HG03139 (cell line): ENCODE measurements around the gene MOV10L1.

Source experiments
- ATAC-seq: cut with Tn5 transposase; IDR thresholded peaks from one replicate; pipeline ENCODE4 v1.9.1; 2021; ENCODE audit not compliant: unreplicated experiment

Gene MOV10L1

DNA sequence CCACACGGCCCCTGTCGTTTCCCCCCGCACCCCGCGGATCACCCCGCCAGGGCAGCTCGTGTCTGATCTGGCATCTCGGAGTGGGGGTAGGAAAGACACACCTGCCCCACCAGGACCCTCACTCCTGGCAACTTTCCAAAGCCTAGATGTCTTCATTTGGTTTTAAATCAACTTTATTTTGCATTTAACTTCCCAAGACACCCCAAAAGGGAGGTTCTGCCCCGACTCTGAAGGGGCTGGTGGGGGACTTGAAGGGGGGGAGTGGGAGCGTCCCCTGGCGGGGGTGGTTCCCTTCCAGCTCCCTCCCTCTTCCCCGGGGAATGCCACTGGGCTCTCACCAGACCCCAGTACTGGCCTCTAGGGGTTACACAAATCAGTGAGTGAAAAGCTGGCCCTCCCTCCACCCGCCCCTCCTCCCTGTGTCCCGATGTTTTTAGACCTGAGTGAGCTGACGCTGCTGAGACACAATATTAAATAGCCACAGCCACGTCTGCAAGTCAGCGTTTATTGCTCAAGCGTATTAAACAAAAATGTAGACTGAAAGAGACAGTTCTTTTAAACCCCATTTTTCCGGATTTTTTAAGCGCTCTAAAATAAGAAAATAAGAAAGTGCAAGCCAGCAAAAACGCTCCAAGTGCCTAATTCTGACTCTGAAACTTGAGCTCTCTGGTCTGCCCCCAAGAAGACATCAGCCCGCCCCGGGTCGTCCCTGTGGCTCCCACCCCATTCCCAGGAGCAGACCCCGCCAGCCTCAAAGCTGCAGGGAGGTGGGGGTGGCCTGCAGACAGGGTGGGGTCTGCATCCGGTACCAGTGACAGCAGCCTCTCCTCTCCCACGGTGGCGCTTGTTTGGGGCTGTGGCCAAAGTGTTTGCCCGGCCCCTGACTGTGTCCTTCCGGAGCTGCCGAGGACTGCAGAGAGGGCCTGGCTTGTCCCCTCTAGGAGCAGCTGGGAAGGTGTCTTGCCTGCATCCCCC lies 30.6 kb upstream of the MOV10L1 start:
- no peak for ATAC-seq

DNA sequence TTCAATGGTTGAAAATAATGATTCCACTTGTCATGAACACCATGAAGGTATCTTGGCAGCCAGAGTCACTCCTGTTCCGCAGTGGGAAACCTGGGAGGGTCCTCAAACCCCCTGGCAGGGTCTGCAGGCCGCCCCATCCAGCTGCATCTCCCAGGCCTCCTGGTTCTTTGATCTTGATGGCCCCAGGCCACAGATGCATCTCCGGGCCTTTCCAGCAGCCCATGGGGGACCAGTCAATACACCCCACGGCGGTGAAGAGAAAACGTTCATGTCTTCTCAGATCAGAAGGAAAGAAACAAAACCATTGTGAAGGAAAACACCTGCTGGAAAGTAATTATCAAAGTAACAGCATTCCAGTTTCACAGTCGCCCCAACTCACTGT lies 29.9 kb upstream of the MOV10L1 start:
- no peak for ATAC-seq

DNA sequence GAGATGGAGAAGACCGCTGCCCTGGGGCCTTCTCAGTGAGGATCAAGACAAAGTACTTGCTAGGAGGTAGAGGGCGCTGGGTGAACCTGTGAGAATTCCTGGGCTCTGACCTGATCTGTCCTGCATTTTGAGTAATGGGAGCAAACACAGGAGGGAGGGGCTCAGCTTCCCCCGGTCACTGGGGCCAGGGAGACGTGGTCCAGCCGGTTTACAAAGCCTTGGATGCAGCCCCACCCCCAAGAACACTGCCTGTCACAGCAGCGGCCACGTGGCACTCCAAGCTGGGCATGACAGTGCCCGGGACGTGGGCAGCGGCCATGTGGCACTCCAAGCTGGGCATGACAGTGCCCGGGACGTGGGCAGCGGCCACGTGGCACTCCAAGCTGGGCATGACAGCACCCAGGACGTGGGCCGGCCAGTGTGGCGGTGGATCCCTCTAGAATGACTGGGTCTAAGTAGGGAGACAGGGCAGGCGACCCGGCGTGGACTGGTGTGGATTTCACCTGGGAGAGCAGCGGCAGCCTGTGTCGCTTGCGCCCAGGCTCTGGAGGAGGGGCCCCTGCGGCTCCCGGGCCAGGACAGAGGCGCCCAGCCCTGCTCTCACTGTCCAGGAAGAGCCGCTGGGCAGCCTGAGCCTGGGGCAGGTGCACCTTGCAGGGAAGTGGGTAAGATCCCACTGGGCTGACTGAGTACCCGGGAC lies 29.2 kb upstream of the MOV10L1 start:
- no peak for ATAC-seq

DNA sequence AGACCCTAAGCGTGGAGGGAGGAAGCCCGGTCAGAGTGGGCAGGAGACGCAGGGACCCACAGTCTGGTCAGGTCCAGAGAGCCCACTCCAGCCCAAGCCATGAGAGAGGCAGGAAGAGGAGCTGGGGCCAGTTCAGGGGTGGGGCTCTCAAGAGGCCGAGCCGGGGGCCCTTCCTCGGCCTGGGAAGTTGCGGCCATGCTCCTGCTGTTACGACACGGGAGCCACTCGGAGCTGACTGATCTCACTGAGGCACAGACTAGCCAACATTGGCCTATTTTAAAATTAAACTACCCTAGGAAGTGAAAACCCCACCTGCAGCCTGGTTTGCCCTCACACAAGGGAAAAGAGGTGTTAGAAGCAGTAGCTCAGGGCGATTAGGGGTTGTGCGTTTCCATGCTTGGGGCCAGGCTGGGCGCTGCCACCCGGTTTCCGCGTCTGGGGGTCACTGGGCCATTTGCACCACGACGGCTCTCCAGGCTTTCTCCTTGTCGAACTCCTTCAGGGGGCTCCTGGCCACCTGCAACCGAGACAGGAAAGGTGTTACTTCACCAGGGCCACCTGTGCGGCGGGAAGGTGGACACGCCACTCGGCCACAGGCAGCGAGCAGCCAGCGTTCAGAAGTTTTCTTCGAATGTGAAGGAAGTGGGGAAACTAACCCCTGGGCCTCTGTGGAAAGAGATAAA lies 28.5 kb upstream of the MOV10L1 start:
- no peak for ATAC-seq

DNA sequence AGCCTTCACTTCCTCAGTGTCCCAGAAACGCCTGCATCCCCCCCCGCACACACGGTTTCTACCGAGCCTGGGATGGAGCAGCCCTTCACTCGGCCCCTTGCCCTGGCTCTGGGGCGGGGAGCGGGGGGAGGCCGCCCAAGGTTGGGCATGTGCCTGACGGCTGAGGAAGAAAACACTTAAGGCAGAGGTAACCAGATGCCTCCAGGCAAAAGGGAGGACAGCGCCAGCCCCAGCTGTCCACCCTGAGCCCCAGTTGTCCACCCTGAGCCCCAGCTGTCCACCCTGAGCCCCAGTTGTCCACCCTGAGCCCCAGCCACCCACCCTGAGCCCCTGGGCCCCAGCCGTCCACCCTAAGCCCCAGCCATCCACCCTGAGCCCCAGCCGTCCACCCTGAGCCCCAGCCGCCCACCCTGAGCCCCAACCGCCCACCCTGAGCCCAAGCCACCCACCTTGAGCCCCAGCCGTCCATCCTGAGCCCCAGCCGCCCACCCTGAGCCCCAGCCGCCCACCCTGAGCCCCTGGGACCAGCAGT lies 27.9 kb upstream of the MOV10L1 start:
- ATAC-seq: no peak

DNA sequence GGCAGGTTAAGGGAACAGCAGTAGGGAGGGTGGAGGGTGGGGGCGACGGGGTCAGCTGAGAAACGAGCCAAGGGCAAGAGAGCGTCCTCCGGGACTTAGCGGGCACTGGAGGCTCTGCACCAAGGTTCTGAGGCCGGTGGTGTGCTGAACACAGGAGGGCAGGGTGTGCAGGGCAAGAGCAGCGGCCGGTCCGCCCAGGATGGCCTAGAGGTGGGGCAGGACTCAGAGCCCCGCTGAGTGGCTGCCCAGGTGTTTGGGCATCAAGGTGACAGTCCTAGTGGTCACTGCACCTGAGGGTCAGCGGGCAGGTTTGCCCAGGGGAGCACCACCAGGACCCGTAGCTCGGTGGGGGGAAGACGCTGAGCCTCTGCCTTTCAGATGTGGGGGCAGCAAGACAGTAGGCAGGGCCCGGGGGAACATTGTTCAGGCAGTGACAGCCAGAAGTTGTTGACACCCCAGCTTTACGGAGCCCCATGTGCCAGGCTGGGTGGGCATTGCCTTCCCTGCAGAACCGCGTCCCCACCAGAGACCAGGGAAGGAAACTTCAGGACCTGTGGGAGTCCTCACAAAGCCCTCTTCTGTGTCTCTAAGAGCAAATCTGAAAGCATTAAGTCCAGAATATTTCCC lies 27.2 kb upstream of the MOV10L1 start:
- ATAC-seq: no peak

DNA sequence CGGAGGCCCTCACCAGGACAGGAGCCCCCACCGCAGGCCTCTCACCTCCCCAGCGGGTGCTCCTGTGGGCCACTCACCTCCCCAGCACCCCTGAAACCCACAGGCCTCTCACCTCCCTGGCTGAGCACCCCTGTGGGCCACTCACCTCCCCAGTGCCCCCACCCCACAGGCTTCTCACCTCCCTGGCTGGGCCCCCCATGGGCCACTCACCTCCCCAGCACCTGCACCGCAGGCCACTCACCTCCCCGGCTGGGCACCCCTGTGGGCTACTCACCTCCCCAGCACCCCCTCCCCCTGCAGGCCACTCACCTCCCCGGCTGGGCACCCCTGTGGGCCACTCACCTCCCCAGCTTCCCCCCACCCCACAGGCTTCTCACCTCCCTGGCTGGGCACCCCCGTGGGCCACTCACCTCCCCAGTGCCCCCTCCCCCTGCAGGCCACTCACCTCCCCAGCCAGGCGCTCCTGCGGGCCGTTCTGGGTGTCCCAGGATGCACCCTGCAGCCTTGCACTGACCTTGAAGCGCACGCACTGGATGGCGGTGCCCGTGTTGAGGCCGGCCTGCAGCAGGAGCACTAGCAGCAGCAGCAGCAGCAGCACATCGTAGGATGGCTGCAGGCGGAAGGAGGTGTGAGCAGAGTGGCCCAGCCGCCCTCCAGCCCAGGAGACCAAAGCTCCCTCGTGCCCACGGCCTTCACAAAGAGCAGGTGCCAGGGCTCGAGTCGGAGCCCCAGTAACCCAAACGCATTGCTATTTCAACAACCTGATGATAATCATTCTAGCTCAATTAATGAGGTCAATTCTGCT lies 26.0 kb upstream of the MOV10L1 start:
- no peak for ATAC-seq

DNA sequence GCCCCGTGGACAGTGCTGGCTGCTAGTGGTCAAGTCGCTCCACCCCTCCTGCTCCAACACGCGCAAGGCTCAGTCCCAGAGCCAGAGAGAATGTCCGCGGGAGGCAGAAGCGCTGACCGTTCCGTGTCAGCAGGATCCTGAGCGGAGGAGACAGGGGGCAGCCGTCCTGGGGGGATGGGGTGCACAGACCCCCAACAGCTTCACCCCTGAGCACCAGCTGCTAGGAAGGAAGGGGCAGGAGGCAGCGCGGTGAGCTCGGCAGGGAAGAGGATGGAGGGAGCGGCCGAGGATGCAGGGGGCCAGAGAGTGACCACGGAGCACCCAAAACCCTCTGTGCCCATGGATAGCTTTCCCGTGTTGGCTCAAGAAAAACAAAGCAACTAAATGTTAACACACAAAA lies 25.4 kb upstream of the MOV10L1 start:
- ATAC-seq: no peak

DNA sequence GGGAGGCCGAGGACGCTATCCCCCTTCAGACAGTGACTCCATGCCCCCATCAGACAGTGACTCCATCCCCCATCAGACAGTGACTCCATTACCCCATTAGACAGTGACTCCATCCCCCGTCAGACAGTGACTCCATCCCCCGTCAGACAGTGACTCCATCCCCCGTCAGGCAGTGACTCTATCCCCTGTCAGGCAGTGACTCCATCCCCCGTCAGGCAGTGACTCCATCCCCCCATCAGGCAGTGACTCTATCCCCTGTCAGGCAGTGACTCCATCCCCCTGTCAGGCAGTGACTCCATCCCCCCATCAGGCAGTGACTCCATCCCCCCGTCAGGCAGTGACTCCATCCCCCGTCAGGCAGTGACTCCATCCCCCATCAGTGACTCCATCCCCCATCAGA lies 22.6 kb upstream of the MOV10L1 start:
- ATAC-seq: no peak

DNA sequence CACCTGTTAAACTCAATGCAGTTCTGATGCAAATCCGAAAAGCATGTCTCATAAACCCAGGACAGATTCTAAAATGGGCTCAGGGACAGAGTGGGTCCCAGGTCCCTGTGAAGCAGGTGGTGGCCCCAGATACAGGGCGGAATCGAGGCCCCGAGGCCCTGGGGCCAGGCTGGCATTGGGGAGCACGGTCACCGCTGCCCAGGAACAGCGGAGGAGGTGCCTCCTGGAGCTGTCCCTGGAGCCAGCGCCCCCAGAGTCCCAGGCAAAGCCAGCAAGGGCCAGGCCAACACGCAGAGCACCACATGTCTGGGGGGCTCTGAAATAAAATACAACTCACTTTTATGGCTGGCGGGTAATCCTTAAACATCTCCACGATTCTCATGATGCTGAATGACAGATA lies 21.7 kb upstream of the MOV10L1 start:
- no peak for ATAC-seq

DNA sequence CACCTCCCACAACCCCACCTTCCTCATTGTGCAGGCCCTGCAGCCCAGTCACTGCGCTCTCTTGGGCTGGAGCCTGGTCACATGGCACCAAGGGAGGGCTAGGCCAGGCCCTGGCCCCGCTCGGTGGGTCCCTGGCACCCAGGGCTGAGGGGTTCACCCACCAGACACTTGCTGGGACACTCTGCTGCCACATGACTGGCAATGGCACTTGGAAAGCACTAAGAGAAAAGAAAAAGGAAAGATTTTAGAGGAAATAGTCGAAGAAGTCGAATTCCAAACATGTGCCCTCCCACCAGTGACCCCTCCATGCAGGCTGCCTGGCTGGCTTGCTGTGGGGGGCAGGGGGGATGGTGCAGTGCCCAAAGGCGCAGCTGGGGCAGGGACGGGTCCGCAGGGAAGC lies 19.4 kb upstream of the MOV10L1 start:
- no peak for ATAC-seq

DNA sequence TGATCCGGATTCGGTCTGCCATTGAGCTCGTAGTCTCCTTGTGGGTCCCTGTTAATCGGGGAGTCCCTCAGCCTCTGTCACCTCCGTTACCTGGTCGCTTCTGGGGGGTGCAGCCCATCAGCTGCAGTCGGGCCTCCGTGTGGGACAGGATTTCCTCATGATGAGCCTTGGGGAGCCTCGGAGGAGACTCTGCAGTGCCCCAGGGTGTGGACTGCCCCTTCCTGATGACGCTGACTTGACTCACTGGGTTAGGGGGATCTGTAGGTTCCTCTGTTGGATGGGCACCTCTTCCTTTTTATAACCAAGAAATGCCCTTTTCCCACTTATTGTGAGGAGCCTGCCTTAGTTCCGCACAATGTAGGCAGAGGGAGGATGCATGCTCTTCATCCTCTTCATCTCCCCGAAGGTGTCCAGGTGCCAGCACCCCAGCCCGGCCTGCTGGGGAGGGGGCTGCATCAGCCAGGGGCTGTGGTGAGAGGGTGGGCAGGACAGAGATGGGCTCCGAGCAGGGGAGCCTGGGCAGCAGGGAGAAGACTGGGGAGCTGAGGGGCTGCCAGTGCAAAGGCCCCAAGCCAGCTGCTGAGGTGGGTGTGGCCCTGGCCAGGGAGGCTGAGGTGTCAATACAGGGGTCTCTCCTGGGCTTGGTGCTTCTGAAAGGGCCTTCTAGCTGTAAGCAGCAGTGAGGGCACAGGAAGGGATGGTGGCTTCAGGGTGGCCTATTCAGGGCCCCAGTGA lies 18.2 kb upstream of the MOV10L1 start:
- no peak for ATAC-seq

DNA sequence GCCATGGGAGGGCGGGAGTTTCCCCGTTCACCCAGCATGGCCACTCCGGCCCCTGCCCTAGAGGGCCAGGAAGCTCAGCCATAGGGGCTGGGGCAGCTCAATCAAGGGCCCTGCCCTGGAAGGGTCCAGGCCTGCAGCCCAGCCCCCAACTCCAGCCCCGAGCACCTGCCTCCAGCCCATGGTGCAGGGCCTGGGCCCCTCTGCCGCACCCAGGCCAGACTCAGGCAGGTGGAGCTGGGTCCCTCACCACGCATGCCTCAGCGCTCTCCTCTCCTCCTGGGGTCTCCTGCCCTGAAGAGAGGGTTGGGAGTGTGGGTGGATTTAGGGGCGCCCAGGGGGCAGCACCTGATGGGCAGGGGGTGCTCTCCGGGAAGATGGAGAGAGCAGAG lies 17.6 kb upstream of the MOV10L1 start:
- no peak for ATAC-seq

DNA sequence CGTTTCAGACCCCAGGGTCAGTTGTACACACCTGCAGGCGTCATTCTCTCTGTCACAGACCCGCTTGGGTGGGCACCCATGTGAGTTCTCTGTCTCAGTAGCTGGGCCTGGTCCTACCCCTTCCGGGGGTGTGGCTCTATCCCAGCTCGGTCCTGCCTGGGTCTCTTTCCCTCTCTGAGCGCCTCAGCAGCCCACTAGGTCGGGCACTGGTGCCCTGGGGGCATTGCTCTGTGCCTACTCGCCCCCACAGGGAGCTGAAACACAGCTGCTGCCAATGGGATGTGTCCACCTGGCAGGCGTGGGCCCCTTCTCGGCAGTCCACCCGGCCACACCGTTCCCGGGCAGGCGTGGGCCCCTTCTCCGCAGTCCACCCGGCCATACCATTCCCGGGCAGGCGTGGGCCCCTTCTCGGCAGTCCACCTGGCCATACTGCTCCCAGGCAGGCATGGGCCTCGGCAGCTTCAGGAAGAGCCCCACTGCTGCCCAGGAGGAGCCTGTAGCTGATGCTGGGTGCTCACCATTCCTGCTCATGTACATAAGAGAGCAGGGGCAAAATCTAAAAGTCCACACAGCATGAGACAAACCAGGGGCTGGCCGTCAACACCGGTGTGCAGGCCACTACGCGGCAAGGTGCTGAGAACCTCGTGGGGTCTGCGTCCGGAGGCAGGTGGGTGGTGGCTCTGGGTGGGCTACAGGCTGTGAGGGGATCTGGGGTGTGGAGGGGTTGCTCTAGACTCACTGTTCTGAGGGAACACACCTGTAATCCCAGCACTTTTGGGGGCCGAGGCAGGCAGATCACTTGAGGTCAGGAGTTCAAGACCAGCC lies 16.9 kb upstream of the MOV10L1 start:
- ATAC-seq: no peak

DNA sequence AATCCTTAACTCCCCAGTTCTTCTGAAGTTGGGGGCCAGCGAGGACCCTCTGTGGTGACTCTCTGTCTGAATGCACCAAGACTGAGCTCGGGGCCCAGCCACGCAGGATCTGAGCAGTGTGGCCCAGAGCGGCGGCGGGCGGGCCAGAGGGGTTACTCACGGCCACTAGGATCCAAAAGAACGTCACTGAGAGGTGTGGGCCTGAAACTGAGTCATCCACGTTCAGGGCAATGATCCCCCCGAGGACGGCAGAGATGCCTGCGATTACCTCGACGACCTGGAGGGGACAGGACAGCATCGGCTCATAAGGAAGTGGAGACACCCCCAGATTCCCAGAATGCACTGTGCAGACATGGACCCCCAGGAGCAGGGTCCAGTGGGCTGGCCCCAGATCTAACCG lies 15.8 kb upstream of the MOV10L1 start:
- no peak for ATAC-seq

DNA sequence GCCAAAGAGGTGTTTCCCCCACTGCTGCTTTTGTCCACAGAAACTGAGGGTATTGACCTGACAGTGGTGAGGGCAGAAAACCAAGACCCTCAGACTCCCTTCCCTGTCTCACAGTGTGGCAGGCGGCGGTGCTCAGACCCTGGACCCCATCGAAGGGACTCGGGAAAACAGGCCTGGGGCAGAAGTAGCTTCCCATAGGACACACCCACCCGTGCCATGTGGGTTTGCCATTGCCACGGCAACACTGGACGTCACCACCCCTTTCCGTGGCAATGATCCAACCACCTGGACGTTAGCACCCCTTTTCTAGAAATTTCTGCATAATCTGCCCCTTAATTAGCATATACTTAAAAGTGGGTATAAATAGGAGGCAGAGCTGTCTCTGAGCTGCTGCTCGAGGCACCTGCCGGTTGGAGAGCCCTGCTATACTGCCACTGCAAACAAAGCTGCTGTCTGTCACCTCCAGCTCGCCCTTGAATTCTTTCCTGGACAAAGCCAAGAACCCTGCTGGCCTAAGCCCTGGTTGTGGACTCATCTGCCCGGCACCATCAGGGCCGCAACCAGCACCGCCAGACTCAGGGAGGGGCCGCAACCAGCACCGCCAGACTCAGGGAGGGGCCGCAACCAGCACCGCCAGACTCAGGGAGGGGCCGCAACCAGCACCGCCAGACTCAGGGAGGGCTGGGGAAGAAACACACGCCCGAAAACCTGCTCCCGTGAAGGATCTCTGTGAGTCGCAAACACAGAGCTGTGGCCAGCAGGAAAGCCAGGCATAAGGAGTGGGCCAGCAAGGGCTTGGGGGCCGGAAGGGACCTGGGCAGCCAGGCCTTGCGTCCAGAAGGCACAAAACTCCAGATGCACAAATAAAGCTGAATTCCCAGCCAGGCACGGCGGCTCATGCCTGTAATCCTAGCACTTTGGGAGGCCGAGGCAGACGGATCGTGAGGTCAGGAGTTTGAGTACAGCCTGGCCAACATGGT lies 15.0 kb upstream of the MOV10L1 start:
- no peak for ATAC-seq
